A549 (cell line): ENCODE data around the gene BPIFB4. TPM values are rescaled to one million over a fixed set of nuclear protein-coding genes. Genes with fewer than 3 reads are reported as not detected.

Experiments
- ATAC-seq, 2 experiments: fragments of 200-7000 bp in 1 of 2; fragments of >200 bp in 1 of 2; cut with Nextera tagmentation in 1 of 2; cut with Tn5 transposase in 1 of 2; 3 replicates each; pipeline versions ENCODE4 v1.8.0 to v1.9.1; 2018 to 2020; ENCODE audit warnings: mild to moderate bottlenecking in 1 of 2, moderate library complexity in 1 of 2
- CTCF ChIA-PET: fragments of 300-600 bp; sonication (Branson Sonifier 250); formaldehyde crosslinking; extraction: SDS; loops from one replicate; lab custom pipeline; 2021; ENCODE audit warnings: antibody characterized with exemption, inconsistent platforms; lab: Yijun Ruan, JAX
- POLR2A ChIA-PET: fragments of 350-600 bp; formaldehyde crosslinking; extraction: SDS; loops from one replicate; lab custom pipeline; 2021; ENCODE audit warnings: antibody characterized with exemption, inconsistent platforms; lab: Yijun Ruan, JAX
- DNase-seq, 2 experiments: peaks; one replicate each; pipeline versions ENCODE4 v3.0.0 to v3.0.0-alpha.2; 2011 to 2016; ENCODE audit warnings: low read depth in 1 of 2, low spot score in 1 of 2
- FAIRE-seq: peaks from 2 replicates; lab custom pipeline; 2011; peaks lifted over from hg19 to GRCh38; lab: Jason Lieb, UNC
- H3K27ac ChIP-seq, 2 experiments: fragments of >200 bp; sonication (Bioruptor Twin); formaldehyde crosslinking; 3 replicates each; pipeline ENCODE4 v1.5.1; 2016 to 2017
- H3K4me1 ChIP-seq: fragments of >200 bp; sonication (Bioruptor Twin); formaldehyde crosslinking; 3 replicates; pipeline ENCODE4 v1.6.1; 2016
- H3K4me2 ChIP-seq: fragments of >200 bp; sonication (Bioruptor Twin); formaldehyde crosslinking; 3 replicates; pipeline ENCODE4 v1.6.1; 2016
- H3K4me3 ChIP-seq: fragments of >200 bp; sonication (Bioruptor Twin); formaldehyde crosslinking; 3 replicates; pipeline ENCODE4 v1.5.1; 2016
- H3K9me3 ChIP-seq: fragments of >200 bp; sonication (Bioruptor Twin); formaldehyde crosslinking; 3 replicates; pipeline ENCODE4 v1.6.1; 2016
- BHLHE40 ChIP-seq: IDR thresholded peaks from 2 replicates; pipeline ENCODE4 v1.6.1; 2012; ENCODE audit warnings: low read depth, low read length, inconsistent platforms
- CHD4 ChIP-seq: fragments of 200-600 bp; sonication (generic); IDR thresholded peaks from 2 replicates; pipeline ENCODE4 v1.6.1; 2016; ENCODE audit warnings: antibody characterized with exemption, mild to moderate bottlenecking, borderline replicate concordance
- ESRRA ChIP-seq: fragments of 150-350 bp; IDR thresholded peaks from 2 replicates; pipeline ENCODE4 v1.6.1; 2014; ENCODE audit warnings: mild to moderate bottlenecking, low read length, borderline replicate concordance
- FOSB ChIP-seq: fragments of 250-450 bp; sonication (Bioruptor Pico); IDR thresholded peaks from 2 replicates; pipeline ENCODE4 v1.5.0; 2020; ENCODE audit warnings: mild to moderate bottlenecking, moderate library complexity
- FOSL2 ChIP-seq, 2 experiments: fragments of 450-650 bp in 1 of 2; fragments of >200 bp in 1 of 2; sonication (Bioruptor Twin) in 1 of 2; formaldehyde crosslinking; IDR thresholded peaks; 2 replicates each; pipeline versions ENCODE4 v1.5.0 to v1.6.1; 2016 to 2020; ENCODE audit warnings: mild to moderate bottlenecking in 1 of 2, moderate library complexity in 1 of 2
- HEYL ChIP-seq: fragments of 250-450 bp; sonication (Bioruptor Pico); IDR thresholded peaks from 2 replicates; pipeline ENCODE4 v1.8.0; 2021; ENCODE audit warnings: mild to moderate bottlenecking, moderate library complexity
- HOXB13 ChIP-seq: fragments of 250-450 bp; sonication (Bioruptor Pico); IDR thresholded peaks from 2 replicates; pipeline ENCODE4 v1.5.0; 2020; ENCODE audit warnings: low read depth, mild to moderate bottlenecking, moderate library complexity
- HOXB5 ChIP-seq: fragments of 250-450 bp; sonication (Bioruptor Pico); IDR thresholded peaks from 2 replicates; pipeline ENCODE4 v1.5.0; 2020; ENCODE audit warnings: mild to moderate bottlenecking, moderate library complexity
- JUNB ChIP-seq: fragments of >200 bp; sonication (Bioruptor Twin); formaldehyde crosslinking; IDR thresholded peaks from 2 replicates; pipeline ENCODE4 v1.6.1; 2016
- KDM1A ChIP-seq: fragments of 200-600 bp; sonication (generic); IDR thresholded peaks from 2 replicates; pipeline ENCODE4 v1.6.1; 2016; ENCODE audit warnings: low read depth, mild to moderate bottlenecking
- MYC ChIP-seq: IDR thresholded peaks from 2 replicates; pipeline ENCODE4 v1.6.1; 2012; ENCODE audit warnings: mild to moderate bottlenecking, inconsistent platforms, low read length, improper control_type of control experiment, borderline replicate concordance
- TFCP2L1 ChIP-seq: fragments of 250-450 bp; sonication (Bioruptor Pico); IDR thresholded peaks from 2 replicates; pipeline ENCODE4 v1.5.0; 2021; ENCODE audit warnings: mild to moderate bottlenecking
- ZC3H11A ChIP-seq: fragments of 450-650 bp; IDR thresholded peaks from 2 replicates; pipeline ENCODE4 v1.6.1; 2014; ENCODE audit warnings: antibody characterized with exemption, mild to moderate bottlenecking
- ZNF302 ChIP-seq: fragments of 250-450 bp; sonication (Bioruptor Pico); IDR thresholded peaks from 2 replicates; pipeline ENCODE4 v1.9.0; 2021; ENCODE audit warnings: inconsistent platforms, mild to moderate bottlenecking, moderate library complexity
- WGBS: methylation state at CpG from one replicate; pipeline ENCODE4 v1.1.6; 2017; ENCODE audit errors: missing lambda C conversion rate; 5-methylcytosine and 5-hydroxymethylcytosine counted together
- polyA plus RNA-seq, 4 experiments: library from polyadenylated mRNA; depleted of rRNA in 3 of 4; stranded (reverse); fragments of >200 nt; fragmentation: RNase III in 1 of 4; extraction: RNeasy Plus Mini Kit Qiagen cat#74134 plus additional on column Dnase treatment in 1 of 4; gene quantifications; 2 replicates in 3 of 4; 3 replicates in 1 of 4; pipeline ENCODE4 v1.2.3, GENCODE V29; 2011 to 2017
- TF ChIP-seq, protein P1 (sequence below): fragments of 250-450 bp; sonication (Bioruptor Pico); IDR thresholded peaks from 2 replicates; pipeline ENCODE4 v1.5.0; 2020; ENCODE audit warnings: low read depth, mild to moderate bottlenecking, moderate library complexity
- TF ChIP-seq, protein P2 (sequence below): fragments of 150-350 bp; IDR thresholded peaks from 2 replicates; pipeline ENCODE4 v1.6.1; 2014; ENCODE audit warnings: low read depth, mild to moderate bottlenecking, low read length
- TF ChIP-seq, protein P3 (sequence below): IDR thresholded peaks from 2 replicates; pipeline ENCODE4 v1.6.1; 2012
- TF ChIP-seq, protein P4 (sequence below): IDR thresholded peaks from 2 replicates; pipeline ENCODE4 v1.6.1; 2012; ENCODE audit warnings: low read depth, borderline replicate concordance
- TF ChIP-seq, protein P5 (sequence below): IDR thresholded peaks from 2 replicates; pipeline ENCODE4 v1.6.1; 2012
- TF ChIP-seq, protein P6 (sequence below): fragments of 200-600 bp; sonication (generic); IDR thresholded peaks from 2 replicates; pipeline ENCODE4 v1.6.1; 2016; ENCODE audit warnings: antibody characterized with exemption, mild to moderate bottlenecking, moderate library complexity

The BPIFB4 gene
- polyA plus RNA-seq, 2 of the 4 experiments (the other 2 are of a cell fraction): not detected

DNA sequence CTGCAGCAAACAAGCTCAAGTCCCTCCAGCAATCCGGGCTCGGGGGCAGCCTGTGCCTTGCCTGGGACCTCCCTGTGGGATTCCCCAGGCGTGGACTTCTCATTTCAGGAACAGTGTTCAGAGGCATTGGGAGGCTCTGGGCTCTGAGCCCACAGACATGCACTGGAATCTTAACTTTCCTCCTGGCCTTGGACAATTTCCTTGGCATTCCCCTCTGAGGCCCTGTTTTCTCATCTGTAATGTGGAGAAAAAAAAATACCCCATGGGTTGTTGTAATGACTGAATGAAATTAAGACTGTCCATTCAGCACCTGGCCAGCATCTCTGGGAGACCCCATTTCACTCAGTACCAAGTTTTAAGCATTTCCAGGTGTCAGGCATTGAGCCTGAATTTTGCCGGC lies 17.6 kb downstream of the BPIFB4 start:
- TF ChIP-seq, protein P1, sequence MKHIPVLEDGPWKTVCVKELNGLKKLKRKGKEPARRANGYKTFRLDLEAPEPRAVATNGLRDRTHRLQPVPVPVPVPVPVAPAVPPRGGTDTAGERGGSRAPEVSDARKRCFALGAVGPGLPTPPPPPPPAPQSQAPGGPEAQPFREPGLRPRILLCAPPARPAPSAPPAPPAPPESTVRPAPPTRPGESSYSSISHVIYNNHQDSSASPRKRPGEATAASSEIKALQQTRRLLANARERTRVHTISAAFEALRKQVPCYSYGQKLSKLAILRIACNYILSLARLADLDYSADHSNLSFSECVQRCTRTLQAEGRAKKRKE (CRISPR knock-in tag): no peak
- Histone ChIP-seq H3K4me2 (no peak overlapping the region), H3K27ac (no peak overlapping the region), H3K4me1 (no peaks in the 10 kb centered on the region), H3K9me3 (no peaks in the 10 kb centered on the region), H3K4me3 (no peak overlapping the region)
- FAIRE-seq (no peak), ATAC-seq (no peak), DNase-seq (no peak)
- POLR2A ChIA-PET: no interaction called here
- 31% methylated on average over 4 of the region's 4 CpGs for WGBS
- CTCF ChIA-PET: interaction anchor here (0.9 to 3.9 kb wide), 22 partner anchors 10 to 972 kb away, joined by 3 to 49 read pairs (median 4); no protein-coding TSS in a partner anchor

DNA sequence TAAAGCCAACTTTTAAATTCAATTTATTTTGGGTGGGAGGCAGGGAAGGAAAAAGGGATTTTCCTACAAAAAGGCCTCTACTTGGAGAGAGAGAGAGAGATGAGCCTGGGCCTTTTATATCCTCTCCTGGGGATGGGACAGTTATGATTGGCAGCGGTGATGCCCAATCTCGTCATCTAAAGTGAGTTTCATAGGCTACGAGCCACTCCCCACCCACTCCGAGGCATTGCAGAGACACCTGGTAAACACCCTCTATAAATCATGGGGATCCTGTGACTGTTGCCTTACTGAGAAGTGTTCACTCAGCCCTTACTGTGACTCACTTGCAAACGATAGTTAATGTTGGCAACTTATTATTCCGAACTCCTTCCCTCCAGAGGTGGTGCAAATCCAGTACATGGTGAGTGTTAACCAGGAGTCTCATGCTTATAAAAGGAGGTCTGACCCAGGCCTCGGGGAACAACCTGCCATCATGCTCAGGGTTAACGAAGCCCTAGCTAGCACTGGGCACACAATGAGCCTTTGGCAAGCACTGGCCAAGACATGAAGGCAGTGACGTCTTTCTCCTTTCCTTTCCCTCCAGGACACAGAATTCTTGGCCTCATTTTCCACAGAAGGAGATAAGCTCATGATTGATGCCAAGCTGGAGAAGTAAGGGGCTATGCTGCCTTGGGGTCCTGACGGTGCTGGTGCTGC lies 20.5 kb downstream of the BPIFB4 start:
- DNase-seq (peak in 1 of 2 experiments; percentile 41), ATAC-seq (no peak), FAIRE-seq (no peak)
- WGBS: 48% methylated on average over 9 of the region's 10 CpGs
- CTCF ChIA-PET: interaction anchor here (1.0 to 2.6 kb wide), 2 partner anchors 58 to 198 kb away, joined by 3 to 13 read pairs; no protein-coding TSS in a partner anchor
- Histone ChIP-seq H3K4me3 (no peak overlapping the region), H3K9me3 (no peaks in the 10 kb centered on the region), H3K4me2 (no peak overlapping the region), H3K4me1 (no peaks in the 10 kb centered on the region), H3K27ac (no peak overlapping the region)
- TF ChIP-seq ZNF302 (CRISPR knock-in tag) (no peak), HOXB13 (CRISPR knock-in tag) (no peak), KDM1A (no peak), CHD4 (no peak), HEYL (no peak), TFCP2L1 (CRISPR knock-in tag) (no peak)
- TF ChIP-seq, protein P2, sequence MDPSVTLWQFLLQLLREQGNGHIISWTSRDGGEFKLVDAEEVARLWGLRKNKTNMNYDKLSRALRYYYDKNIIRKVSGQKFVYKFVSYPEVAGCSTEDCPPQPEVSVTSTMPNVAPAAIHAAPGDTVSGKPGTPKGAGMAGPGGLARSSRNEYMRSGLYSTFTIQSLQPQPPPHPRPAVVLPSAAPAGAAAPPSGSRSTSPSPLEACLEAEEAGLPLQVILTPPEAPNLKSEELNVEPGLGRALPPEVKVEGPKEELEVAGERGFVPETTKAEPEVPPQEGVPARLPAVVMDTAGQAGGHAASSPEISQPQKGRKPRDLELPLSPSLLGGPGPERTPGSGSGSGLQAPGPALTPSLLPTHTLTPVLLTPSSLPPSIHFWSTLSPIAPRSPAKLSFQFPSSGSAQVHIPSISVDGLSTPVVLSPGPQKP: no peak
- POLR2A ChIA-PET: no interaction called here

DNA sequence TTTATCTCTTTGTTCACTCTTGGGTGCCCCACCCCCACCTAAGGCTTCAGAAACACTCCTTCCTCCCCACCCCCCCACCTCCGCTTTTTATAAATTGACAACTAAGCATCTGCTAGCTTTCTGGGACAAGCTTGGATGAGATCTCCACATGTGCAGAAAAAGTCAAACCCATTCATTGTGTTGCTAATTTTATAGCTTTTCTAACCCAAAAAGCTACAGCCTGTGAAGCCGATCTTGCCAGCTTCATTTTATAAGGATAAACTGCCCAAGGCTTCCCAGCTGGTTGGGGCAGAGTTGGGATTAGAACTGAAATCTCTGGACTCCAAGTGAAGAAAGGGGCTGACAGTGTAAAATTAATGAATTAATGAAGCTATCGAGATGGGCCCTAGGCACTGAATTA lies 24.1 kb downstream of the BPIFB4 start:
- Histone ChIP-seq H3K4me3 (no peak overlapping the region), H3K4me1 (no peaks in the 10 kb centered on the region), H3K4me2 (no peak overlapping the region), H3K27ac (no peak overlapping the region), H3K9me3 (no peaks in the 10 kb centered on the region)
- POLR2A ChIA-PET: no interaction called here
- FAIRE-seq: no peak
- 81% methylated on average over 3 of the region's 3 CpGs for WGBS
- no peak for DNase-seq
- TF ChIP-seq, protein P3, sequence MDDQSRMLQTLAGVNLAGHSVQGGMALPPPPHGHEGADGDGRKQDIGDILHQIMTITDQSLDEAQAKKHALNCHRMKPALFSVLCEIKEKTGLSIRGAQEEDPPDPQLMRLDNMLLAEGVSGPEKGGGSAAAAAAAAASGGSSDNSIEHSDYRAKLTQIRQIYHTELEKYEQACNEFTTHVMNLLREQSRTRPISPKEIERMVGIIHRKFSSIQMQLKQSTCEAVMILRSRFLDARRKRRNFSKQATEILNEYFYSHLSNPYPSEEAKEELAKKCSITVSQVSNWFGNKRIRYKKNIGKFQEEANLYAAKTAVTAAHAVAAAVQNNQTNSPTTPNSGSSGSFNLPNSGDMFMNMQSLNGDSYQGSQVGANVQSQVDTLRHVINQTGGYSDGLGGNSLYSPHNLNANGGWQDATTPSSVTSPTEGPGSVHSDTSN: no peak
- CTCF ChIA-PET: interaction anchor here (0.9 to 1.4 kb wide), 2 partner anchors 21 to 1015 kb away, joined by 3 read pairs; no protein-coding TSS in a partner anchor
- no peak for ATAC-seq

DNA sequence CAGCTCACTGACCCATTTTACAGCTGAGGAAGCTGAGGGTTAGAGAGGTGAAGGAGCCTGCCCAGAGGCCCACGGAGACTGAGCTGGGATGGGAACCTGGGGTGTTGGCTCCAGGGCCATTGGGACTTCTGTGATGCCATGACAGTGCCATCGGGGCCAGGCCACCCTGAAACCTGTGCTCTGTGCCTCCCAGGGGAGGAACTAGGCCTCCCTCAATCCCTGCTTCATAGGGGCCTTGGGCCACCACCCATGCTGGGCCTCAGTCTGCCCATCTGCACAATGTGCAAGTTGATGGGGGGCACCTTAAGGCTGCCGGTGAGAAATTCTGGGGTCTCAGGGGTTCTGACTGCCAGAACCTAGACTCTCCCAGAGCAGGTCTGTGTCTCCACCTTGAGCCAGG lies 24.9 kb downstream of the BPIFB4 start:
- H3K9me3 ChIP-seq: no peaks in the 10 kb centered on the region
- no peak overlapping the region for H3K4me2 ChIP-seq
- ChIA-PET CTCF (interaction anchor here (0.9 to 2.2 kb wide), 5 partner anchors 8 to 1015 kb away, joined by 3 to 9 read pairs (median 3); no protein-coding TSS in a partner anchor), POLR2A (no interaction called here)
- 40% methylated on average over 2 of the region's 3 CpGs for WGBS
- H3K4me3 ChIP-seq: no peak overlapping the region
- DNase-seq (no peak), ATAC-seq (no peak), FAIRE-seq (no peak)
- no peaks in the 10 kb centered on the region for H3K4me1 ChIP-seq
- no peak overlapping the region for H3K27ac ChIP-seq
- TF ChIP-seq, protein P4, sequence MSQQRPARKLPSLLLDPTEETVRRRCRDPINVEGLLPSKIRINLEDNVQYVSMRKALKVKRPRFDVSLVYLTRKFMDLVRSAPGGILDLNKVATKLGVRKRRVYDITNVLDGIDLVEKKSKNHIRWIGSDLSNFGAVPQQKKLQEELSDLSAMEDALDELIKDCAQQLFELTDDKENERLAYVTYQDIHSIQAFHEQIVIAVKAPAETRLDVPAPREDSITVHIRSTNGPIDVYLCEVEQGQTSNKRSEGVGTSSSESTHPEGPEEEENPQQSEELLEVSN: no peak
- TF ChIP-seq, protein P5, sequence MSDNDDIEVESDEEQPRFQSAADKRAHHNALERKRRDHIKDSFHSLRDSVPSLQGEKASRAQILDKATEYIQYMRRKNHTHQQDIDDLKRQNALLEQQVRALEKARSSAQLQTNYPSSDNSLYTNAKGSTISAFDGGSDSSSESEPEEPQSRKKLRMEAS: no peak
- TF ChIP-seq FOSB (CRISPR knock-in tag): no peak
- no peak for TF ChIP-seq BHLHE40
- no peak for TF ChIP-seq JUNB
- TF ChIP-seq, protein P6, sequence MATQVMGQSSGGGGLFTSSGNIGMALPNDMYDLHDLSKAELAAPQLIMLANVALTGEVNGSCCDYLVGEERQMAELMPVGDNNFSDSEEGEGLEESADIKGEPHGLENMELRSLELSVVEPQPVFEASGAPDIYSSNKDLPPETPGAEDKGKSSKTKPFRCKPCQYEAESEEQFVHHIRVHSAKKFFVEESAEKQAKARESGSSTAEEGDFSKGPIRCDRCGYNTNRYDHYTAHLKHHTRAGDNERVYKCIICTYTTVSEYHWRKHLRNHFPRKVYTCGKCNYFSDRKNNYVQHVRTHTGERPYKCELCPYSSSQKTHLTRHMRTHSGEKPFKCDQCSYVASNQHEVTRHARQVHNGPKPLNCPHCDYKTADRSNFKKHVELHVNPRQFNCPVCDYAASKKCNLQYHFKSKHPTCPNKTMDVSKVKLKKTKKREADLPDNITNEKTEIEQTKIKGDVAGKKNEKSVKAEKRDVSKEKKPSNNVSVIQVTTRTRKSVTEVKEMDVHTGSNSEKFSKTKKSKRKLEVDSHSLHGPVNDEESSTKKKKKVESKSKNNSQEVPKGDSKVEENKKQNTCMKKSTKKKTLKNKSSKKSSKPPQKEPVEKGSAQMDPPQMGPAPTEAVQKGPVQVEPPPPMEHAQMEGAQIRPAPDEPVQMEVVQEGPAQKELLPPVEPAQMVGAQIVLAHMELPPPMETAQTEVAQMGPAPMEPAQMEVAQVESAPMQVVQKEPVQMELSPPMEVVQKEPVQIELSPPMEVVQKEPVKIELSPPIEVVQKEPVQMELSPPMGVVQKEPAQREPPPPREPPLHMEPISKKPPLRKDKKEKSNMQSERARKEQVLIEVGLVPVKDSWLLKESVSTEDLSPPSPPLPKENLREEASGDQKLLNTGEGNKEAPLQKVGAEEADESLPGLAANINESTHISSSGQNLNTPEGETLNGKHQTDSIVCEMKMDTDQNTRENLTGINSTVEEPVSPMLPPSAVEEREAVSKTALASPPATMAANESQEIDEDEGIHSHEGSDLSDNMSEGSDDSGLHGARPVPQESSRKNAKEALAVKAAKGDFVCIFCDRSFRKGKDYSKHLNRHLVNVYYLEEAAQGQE: no peak
- TF ChIP-seq HOXB5: no peak
- TF ChIP-seq MYC: no peak
- TF ChIP-seq FOSL2 (IDR thresholded peaks at IDR 0.05): no peak
- TF ChIP-seq FOSL2 (CRISPR knock-in tag; IDR thresholded peaks at IDR 0.05): no peak
- TF ChIP-seq ZC3H11A: no peak
- no peak for TF ChIP-seq ESRRA
